GM13976 (cell line): ENCODE measurements around the gene SCO2.

Source experiments
- DNase-seq: peaks from one replicate; pipeline ENCODE4 v3.0.0; 2012; ENCODE audit warnings: low spot score
- in situ Hi-C: fragments of 300-500 bp; cut with MboI; formaldehyde crosslinking; loops from one replicate; pipeline ENCODE4 v1.12.0; 2022; ENCODE audit warnings: low sequenced_read_pairs, mixed read lengths, inconsistent platforms; ENCODE audit not compliant: unreplicated experiment
- TF ChIP-seq, protein P1 (sequence below): IDR thresholded peaks from 2 replicates; pipeline ENCODE4 v1.5.1; 2012; ENCODE audit warnings: borderline replicate concordance, mild to moderate bottlenecking; ENCODE audit not compliant: insufficient read depth; ENCODE audit errors: extremely low read depth, missing control alignments, control extremely low read depth

The SCO2 gene

DNA sequence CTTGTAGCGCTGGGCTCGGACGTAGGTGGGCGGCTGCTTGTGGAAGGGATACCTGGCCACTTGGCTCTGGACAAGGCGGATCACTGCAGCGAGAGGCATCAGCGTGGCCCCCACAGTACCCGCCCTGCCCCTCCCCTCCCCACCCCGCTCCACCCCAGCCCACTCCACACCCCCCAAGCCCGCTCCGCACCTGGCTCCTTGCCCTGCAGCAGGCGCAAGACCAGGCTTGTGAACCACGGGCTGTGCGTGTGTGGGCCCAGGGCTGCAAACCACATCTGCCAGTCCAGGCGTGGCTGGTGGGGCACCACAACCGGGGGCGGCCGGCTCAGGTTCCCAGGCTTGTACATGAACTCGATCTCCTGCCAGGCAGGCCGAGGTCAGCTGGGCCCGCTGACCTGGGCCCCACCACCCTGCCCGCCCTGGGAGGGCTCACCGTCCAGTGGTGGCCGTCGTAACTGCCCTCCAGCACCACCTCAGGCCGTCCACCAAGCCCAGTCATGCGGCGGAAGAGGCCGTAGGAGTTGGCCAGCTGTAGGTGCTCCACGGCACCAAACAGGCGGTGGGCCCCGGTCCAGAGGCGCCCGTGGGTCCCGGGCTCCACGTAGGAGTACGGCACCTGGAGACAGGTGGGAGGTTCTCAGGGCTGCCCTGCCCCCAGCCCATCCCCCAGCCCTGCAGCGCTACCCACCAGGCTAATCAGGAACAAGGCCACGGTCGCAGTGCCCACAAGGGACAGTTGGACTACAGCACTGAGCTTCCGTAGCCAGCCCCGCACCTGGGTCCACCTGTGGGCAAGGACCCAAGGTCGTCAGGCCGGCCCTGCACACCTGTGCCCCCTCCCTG is 20.8 kb downstream of the SCO2 start:
- TF ChIP-seq, protein P1, sequence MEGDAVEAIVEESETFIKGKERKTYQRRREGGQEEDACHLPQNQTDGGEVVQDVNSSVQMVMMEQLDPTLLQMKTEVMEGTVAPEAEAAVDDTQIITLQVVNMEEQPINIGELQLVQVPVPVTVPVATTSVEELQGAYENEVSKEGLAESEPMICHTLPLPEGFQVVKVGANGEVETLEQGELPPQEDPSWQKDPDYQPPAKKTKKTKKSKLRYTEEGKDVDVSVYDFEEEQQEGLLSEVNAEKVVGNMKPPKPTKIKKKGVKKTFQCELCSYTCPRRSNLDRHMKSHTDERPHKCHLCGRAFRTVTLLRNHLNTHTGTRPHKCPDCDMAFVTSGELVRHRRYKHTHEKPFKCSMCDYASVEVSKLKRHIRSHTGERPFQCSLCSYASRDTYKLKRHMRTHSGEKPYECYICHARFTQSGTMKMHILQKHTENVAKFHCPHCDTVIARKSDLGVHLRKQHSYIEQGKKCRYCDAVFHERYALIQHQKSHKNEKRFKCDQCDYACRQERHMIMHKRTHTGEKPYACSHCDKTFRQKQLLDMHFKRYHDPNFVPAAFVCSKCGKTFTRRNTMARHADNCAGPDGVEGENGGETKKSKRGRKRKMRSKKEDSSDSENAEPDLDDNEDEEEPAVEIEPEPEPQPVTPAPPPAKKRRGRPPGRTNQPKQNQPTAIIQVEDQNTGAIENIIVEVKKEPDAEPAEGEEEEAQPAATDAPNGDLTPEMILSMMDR = no peak

DNA sequence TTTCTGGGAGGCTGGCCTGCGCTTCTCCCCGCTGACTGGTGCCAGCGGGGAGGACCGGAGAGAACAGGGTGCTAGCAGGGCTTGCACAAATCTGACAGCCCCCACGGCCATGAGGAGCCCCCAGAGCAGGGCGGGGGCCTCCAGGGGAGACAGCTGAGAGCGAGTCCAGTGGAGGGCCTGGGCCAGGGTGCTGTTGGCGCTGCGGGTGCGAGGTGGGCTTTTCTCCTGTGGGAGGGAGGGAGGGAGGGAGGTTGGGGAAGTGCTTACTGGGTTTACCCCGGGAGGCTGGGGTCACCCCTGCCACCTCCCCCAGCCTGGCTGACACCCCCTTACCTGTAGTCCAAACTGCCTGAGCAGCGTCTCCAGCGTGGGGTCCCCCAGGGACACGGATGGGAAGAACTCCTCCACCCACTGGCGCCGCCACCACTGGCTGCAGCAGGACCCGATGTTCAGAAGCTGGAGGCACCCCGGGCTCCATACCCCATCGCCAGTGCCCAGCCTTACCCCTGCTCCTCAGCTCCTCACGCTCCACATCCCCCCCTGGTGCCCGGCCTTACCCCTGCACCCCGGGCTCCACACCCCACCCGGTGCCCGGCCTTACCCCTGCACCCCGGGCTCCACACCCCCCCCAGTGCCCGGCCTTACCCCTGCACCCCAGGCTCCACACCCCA is 21.8 kb downstream of the SCO2 start:
- no peak for DNase-seq
- TF ChIP-seq, protein P1 = no peak
- in situ Hi-C loops = no loop called here

More for the DNA sequence above, 20.8 kb downstream of the SCO2 start:
- DNase-seq = no peak
- in situ Hi-C loops = no loop called here

- in situ Hi-C loops = no loop called here
- TF ChIP-seq, protein P1 = no peak
- no peak for DNase-seq
These were observed 22.5 kb downstream of the SCO2 start for GRCh38 chr22:50502628-50503474.

DNA sequence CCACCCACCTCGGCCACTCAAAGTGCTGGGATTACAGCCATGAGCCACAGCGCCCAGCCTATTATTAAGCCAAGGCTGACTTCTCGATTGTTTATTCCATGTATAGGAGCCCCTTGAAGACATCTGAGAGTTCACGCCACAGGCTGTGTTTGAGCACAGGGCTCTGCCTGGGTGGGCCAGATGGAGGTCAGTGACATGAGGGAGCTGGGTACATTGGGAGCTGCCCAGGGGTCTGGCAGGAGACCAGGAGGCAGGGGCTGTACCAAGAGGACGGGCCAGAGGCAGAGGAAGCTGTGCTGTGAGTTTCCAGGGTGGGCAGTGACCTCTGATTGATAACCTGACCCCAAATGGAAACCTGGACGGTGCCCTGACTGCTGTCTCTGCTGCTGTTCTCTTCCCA is 23.3 kb downstream of the SCO2 start:
- DNase-seq = no peak
- TF ChIP-seq, protein P1 = no peak
- in situ Hi-C loops = no loop called here

GRCh38 chr22:50500452-50500851 is 24.9 kb downstream of the SCO2 start:
- TF ChIP-seq, protein P1 = no peak
- DNase-seq = no peak
- in situ Hi-C loops = no loop called here

- TF ChIP-seq, protein P1 = peak; percentile 58
- in situ Hi-C loops = no loop called here
- peak; percentile 80 for DNase-seq
These were observed 27.0 kb downstream of the SCO2 start for GRCh38 chr22:50498322-50498890.
